ENCODE data around the gene PREP. TPM values are rescaled to one million over a fixed set of nuclear protein-coding genes. Genes with fewer than 3 reads are reported as not detected.

Gene PREP
- total and polyA plus RNA-seq, 7 experiments from 2014 or later = 22.2 to 51.1 (median 33.4) TPM

GRCh38 chr6:105291525-105291924, 111.4 kb downstream of the PREP start:
- Histone ChIP-seq H3K9me3 (ENCODE audit: control insufficient read depth in 2 of 3, low read length in 3 of 3) (no peaks in the 10 kb centered on the region), H3K27me3 (ENCODE audit: control insufficient read depth in 2 of 2, insufficient read depth in 2 of 2, low read length in 2 of 2) (no peaks in the 10 kb centered on the region), H3K4me1 (ENCODE audit: control insufficient read depth in 2 of 2, insufficient read depth in 2 of 2, low read length in 2 of 2) (no peaks in the 10 kb centered on the region), H3K27ac (ENCODE audit: low read depth, low read length) (no peak overlapping the region), H3K4me3 (ENCODE audit: low read length) (no peak overlapping the region), H3K36me3 (ENCODE audit: control insufficient read depth in 2 of 3, insufficient read depth in 3 of 3, low read length in 3 of 3) (peaks cover 0 to 14% (median 2%) of the 10 kb centered on the region in 3 experiments)
- H3K27me3 Mint-ChIP-seq = no peaks in the 10 kb centered on the region
- POLR2A ChIA-PET = no interaction called here
- intact Hi-C loops (cut with micrococcal nuclease) = no loop called here
- no peak for ATAC-seq
- H3K4me3 Mint-ChIP-seq = no peak overlapping the region
- H3K9me3 Mint-ChIP-seq = peaks cover 0 to 2% (median 0%) of the 10 kb centered on the region in 11 donors
- H3K4me1 Mint-ChIP-seq = peaks cover 6 to 28% (median 20%) of the 10 kb centered on the region in 7 donors
- DNase-seq = no peak
- peak overlapping the region in 1 of 9 donors; percentile 1 for H3K27ac Mint-ChIP-seq
- peaks cover 18 to 76% (median 34%) of the 10 kb centered on the region in 5 donors for H3K36me3 Mint-ChIP-seq
- CTCF ChIA-PET = no interaction called here

- Histone ChIP-seq H3K9me3 (ENCODE audit: control insufficient read depth in 2 of 3, low read length in 3 of 3) (no peaks in the 10 kb centered on the region), H3K4me1 (ENCODE audit: control insufficient read depth in 2 of 2, insufficient read depth in 2 of 2, low read length in 2 of 2) (no peaks in the 10 kb centered on the region), H3K4me3 (ENCODE audit: low read length) (no peak overlapping the region), H3K27ac (ENCODE audit: low read depth, low read length) (no peak overlapping the region), H3K36me3 (ENCODE audit: control insufficient read depth in 2 of 3, insufficient read depth in 3 of 3, low read length in 3 of 3) (peaks cover 6 to 65% (median 11%) of the 10 kb centered on the region in 3 experiments), H3K27me3 (ENCODE audit: control insufficient read depth in 2 of 2, insufficient read depth in 2 of 2, low read length in 2 of 2) (no peaks in the 10 kb centered on the region)
- ChIA-PET POLR2A (no interaction called here), CTCF (no interaction called here)
- Mint-ChIP-seq H3K36me3 (peaks cover 21 to 94% (median 72%) of the 10 kb centered on the region in 5 donors), H3K4me3 (no peak overlapping the region), H3K27me3 (no peaks in the 10 kb centered on the region), H3K9me3 (peaks cover 0 to 2% (median 0%) of the 10 kb centered on the region in 11 donors), H3K27ac (no peak overlapping the region), H3K4me1 (no peaks in the 10 kb centered on the region)
- ATAC-seq (no peak), DNase-seq (no peak)
- intact Hi-C loops (cut with micrococcal nuclease) = no loop called here
These were observed 120.0 kb downstream of the PREP start for GRCh38 chr6:105282631-105283585.

GRCh38 chr6:105280033-105280432, 122.8 kb downstream of the PREP start:
- Mint-ChIP-seq H3K36me3 (peaks cover 33 to 94% (median 81%) of the 10 kb centered on the region in 5 donors), H3K9me3 (peaks cover 0 to 2% (median 0%) of the 10 kb centered on the region in 11 donors), H3K4me3 (no peak overlapping the region), H3K4me1 (no peaks in the 10 kb centered on the region), H3K27me3 (no peaks in the 10 kb centered on the region), H3K27ac (no peak overlapping the region)
- no peak overlapping the region for H3K27ac ChIP-seq (ENCODE audit: low read depth, low read length)
- POLR2A ChIA-PET = no interaction called here
- DNase-seq = no peak
- intact Hi-C loops (cut with micrococcal nuclease) = no loop called here
- no peak overlapping the region for H3K4me3 ChIP-seq (ENCODE audit: low read length)
- H3K4me1 ChIP-seq (ENCODE audit: control insufficient read depth in 2 of 2, insufficient read depth in 2 of 2, low read length in 2 of 2) = no peaks in the 10 kb centered on the region
- H3K9me3 ChIP-seq (ENCODE audit: control insufficient read depth in 2 of 3, low read length in 3 of 3) = no peaks in the 10 kb centered on the region
- CTCF ChIA-PET = no interaction called here
- H3K36me3 ChIP-seq (ENCODE audit: control insufficient read depth in 2 of 3, insufficient read depth in 3 of 3, low read length in 3 of 3) = peaks cover 6 to 82% (median 11%) of the 10 kb centered on the region in 3 experiments
- no peaks in the 10 kb centered on the region for H3K27me3 ChIP-seq (ENCODE audit: control insufficient read depth in 2 of 2, insufficient read depth in 2 of 2, low read length in 2 of 2)
- no peak for ATAC-seq

GRCh38 chr6:105279463-105279862, 123.4 kb downstream of the PREP start:
- H3K4me3 ChIP-seq (ENCODE audit: low read length) = no peak overlapping the region
- no peaks in the 10 kb centered on the region for H3K27me3 ChIP-seq (ENCODE audit: control insufficient read depth in 2 of 2, insufficient read depth in 2 of 2, low read length in 2 of 2)
- Mint-ChIP-seq H3K27ac (no peak overlapping the region), H3K9me3 (peaks cover 0 to 2% (median 0%) of the 10 kb centered on the region in 11 donors), H3K36me3 (peaks cover 29 to 88% (median 75%) of the 10 kb centered on the region in 5 donors), H3K4me3 (no peak overlapping the region), H3K4me1 (no peaks in the 10 kb centered on the region), H3K27me3 (no peaks in the 10 kb centered on the region)
- CTCF ChIA-PET = no interaction called here
- no peak overlapping the region for H3K27ac ChIP-seq (ENCODE audit: low read depth, low read length)
- DNase-seq (no peak), ATAC-seq (no peak)
- intact Hi-C loops (cut with micrococcal nuclease) = no loop called here
- no peaks in the 10 kb centered on the region for H3K9me3 ChIP-seq (ENCODE audit: control insufficient read depth in 2 of 3, low read length in 3 of 3)
- no peaks in the 10 kb centered on the region for H3K4me1 ChIP-seq (ENCODE audit: control insufficient read depth in 2 of 2, insufficient read depth in 2 of 2, low read length in 2 of 2)
- POLR2A ChIA-PET = no interaction called here
- peaks cover 6 to 81% (median 11%) of the 10 kb centered on the region in 3 experiments for H3K36me3 ChIP-seq (ENCODE audit: control insufficient read depth in 2 of 3, insufficient read depth in 3 of 3, low read length in 3 of 3)

- intact Hi-C loops (cut with micrococcal nuclease) = no loop called here
- H3K9me3 ChIP-seq (ENCODE audit: control insufficient read depth in 2 of 3, low read length in 3 of 3) = no peaks in the 10 kb centered on the region
- no peaks in the 10 kb centered on the region for H3K4me1 ChIP-seq (ENCODE audit: control insufficient read depth in 2 of 2, insufficient read depth in 2 of 2, low read length in 2 of 2)
- Mint-ChIP-seq H3K4me1 (peaks cover 0 to 2% (median 0%) of the 10 kb centered on the region in 7 donors), H3K36me3 (peaks cover 28 to 82% (median 71%) of the 10 kb centered on the region in 5 donors), H3K27ac (no peak overlapping the region), H3K4me3 (no peak overlapping the region), H3K9me3 (peaks cover 0 to 2% (median 0%) of the 10 kb centered on the region in 11 donors), H3K27me3 (no peaks in the 10 kb centered on the region)
- no peak overlapping the region for H3K27ac ChIP-seq (ENCODE audit: low read depth, low read length)
- H3K4me3 ChIP-seq (ENCODE audit: low read length) = no peak overlapping the region
- ATAC-seq (no peak), DNase-seq (no peak)
- H3K36me3 ChIP-seq (ENCODE audit: control insufficient read depth in 2 of 3, insufficient read depth in 3 of 3, low read length in 3 of 3) = peaks cover 6 to 75% (median 11%) of the 10 kb centered on the region in 3 experiments
- ChIA-PET POLR2A (no interaction called here), CTCF (no interaction called here)
- no peaks in the 10 kb centered on the region for H3K27me3 ChIP-seq (ENCODE audit: control insufficient read depth in 2 of 2, insufficient read depth in 2 of 2, low read length in 2 of 2)
These were observed 124.1 kb downstream of the PREP start for GRCh38 chr6:105278813-105279212.

DNA sequence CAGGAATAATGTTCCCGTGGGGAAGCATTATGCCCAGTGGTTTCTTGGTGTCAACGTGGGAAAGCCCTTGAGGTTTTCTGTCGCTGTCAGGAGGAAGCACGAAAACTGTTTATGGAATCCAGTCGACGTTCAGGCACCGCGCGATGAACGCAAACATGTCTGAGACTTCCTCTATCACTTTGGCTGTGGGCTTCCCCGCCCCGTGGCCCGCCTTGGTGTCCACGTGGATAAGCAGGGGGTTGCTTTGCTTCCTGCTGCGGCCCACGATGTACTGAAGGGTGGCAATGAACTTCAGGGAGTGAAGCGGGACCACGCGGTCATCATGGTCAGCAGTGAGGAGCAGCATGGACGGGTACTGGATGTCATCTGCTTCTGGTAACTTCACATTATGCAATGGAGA, 124.8 kb downstream of the PREP start:
- H3K9me3 Mint-ChIP-seq = peaks cover 0 to 2% (median 0%) of the 10 kb centered on the region in 11 donors
- no peak overlapping the region for H3K27ac ChIP-seq (ENCODE audit: low read depth, low read length)
- ChIA-PET POLR2A (no interaction called here), CTCF (no interaction called here)
- H3K27me3 Mint-ChIP-seq = no peaks in the 10 kb centered on the region
- no peaks in the 10 kb centered on the region for H3K4me1 ChIP-seq (ENCODE audit: control insufficient read depth in 2 of 2, insufficient read depth in 2 of 2, low read length in 2 of 2)
- DNase-seq (no peak), ATAC-seq (no peak)
- no peaks in the 10 kb centered on the region for H3K27me3 ChIP-seq (ENCODE audit: control insufficient read depth in 2 of 2, insufficient read depth in 2 of 2, low read length in 2 of 2)
- no peak overlapping the region for H3K27ac Mint-ChIP-seq
- no peak overlapping the region for H3K4me3 ChIP-seq (ENCODE audit: low read length)
- no peaks in the 10 kb centered on the region for H3K9me3 ChIP-seq (ENCODE audit: control insufficient read depth in 2 of 3, low read length in 3 of 3)
- H3K4me1 Mint-ChIP-seq = peaks cover 0 to 6% (median 0%) of the 10 kb centered on the region in 7 donors
- H3K36me3 ChIP-seq (ENCODE audit: control insufficient read depth in 2 of 3, insufficient read depth in 3 of 3, low read length in 3 of 3) = peaks cover 6 to 68% (median 6%) of the 10 kb centered on the region in 3 experiments
- H3K4me3 Mint-ChIP-seq = no peak overlapping the region
- intact Hi-C loops (cut with micrococcal nuclease) = no loop called here
- H3K36me3 Mint-ChIP-seq = peaks cover 24 to 74% (median 64%) of the 10 kb centered on the region in 5 donors
